ENCODE measurements around the gene PTDSS2.
A peak's percentile ranks its signal among the peaks of the same experiment; 100 is the strongest.

The PTDSS2 gene

DNA sequence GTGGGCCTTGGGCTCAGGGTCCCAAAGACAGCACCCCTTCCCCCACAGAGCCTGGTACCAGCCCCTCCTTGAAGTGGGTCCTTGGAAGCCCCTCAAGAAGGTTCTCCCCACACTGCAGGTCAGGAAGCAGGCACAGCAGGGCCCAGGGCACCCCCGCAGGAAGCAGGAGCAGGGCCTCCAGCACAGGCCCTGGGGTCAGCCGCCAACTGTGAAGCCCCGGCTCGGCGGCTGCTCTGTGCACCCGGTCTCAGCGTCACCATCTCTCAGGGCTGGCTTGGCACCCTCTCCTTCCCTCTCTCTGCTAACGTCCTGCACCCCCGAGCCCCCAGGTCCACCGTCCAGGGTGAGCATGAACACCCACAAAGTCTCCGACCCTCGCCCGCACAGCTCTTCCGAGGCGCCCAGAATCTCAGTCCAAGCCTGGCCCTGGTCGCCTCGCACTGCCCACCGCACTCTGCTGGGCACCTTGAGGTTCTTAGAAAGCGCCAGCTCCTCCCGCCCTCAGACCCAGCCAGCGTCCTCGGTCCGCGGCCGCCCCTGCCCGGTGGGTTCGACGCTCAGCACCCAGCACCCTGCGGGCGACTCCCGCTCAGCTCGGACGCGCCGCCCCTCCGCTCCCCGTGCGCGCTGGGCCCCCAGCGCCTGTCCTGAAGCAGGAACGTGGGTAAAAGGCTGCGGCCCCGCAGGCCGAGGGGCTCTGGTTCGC lies 33.9 kb upstream of the PTDSS2 start:
- in situ Hi-C loops (cut with MboI; ENCODE audit: low sequenced_read_pairs, unreplicated experiment), result no loop called here
- DNase-seq (ENCODE audit: low spot score), result no peak
- TF ChIP-seq CTCF (IDR thresholded peaks at IDR 0.05; ENCODE audit: borderline replicate concordance, control extremely low read depth, extremely low read depth, insufficient read depth, missing control alignments), result no peak

- in situ Hi-C loops (cut with MboI; ENCODE audit: low sequenced_read_pairs, unreplicated experiment), result no loop called here
- DNase-seq (ENCODE audit: low spot score), result peak; percentile 70
- TF ChIP-seq CTCF (IDR thresholded peaks at IDR 0.05; ENCODE audit: borderline replicate concordance, control extremely low read depth, extremely low read depth, insufficient read depth, missing control alignments), result no peak
Observed at GRCh38 chr11:416757-417621, 33.1 kb upstream of the PTDSS2 start.

- in situ Hi-C loops (cut with MboI; ENCODE audit: low sequenced_read_pairs, unreplicated experiment), result no loop called here
- no peak for TF ChIP-seq CTCF (IDR thresholded peaks at IDR 0.05; ENCODE audit: borderline replicate concordance, control extremely low read depth, extremely low read depth, insufficient read depth, missing control alignments)
- no peak for DNase-seq (ENCODE audit: low spot score)
Observed at GRCh38 chr11:417652-418342, 32.3 kb upstream of the PTDSS2 start.

- no peak for TF ChIP-seq CTCF (IDR thresholded peaks at IDR 0.05; ENCODE audit: borderline replicate concordance, control extremely low read depth, extremely low read depth, insufficient read depth, missing control alignments)
- in situ Hi-C loops (cut with MboI; ENCODE audit: low sequenced_read_pairs, unreplicated experiment), result no loop called here
- DNase-seq (ENCODE audit: low spot score), result no peak
Observed at GRCh38 chr11:418343-419247, 31.5 kb upstream of the PTDSS2 start.

GRCh38 chr11:419248-420005 lies 30.7 kb upstream of the PTDSS2 start:
- TF ChIP-seq CTCF (IDR thresholded peaks at IDR 0.05; ENCODE audit: borderline replicate concordance, control extremely low read depth, extremely low read depth, insufficient read depth, missing control alignments), result no peak
- in situ Hi-C loops (cut with MboI; ENCODE audit: low sequenced_read_pairs, unreplicated experiment), result no loop called here

More at GRCh38 chr11:419248-420005, 30.7 kb upstream of the PTDSS2 start:
- no peak for DNase-seq (ENCODE audit: low spot score)
